Tibial nerve (tissue), 4 donors: Measurements from ENCODE around the gene CSNK1D.

Experiments used
- CTCF ChIP-seq, 5 experiments: fragments of 200-600 bp in 3 of 5; fragments of 450-650 bp in 2 of 5; sonication (generic) in 3 of 5; IDR thresholded peaks; one replicate each; pipeline ENCODE4 v1.5.1; 2016 to 2019; ENCODE audit warnings: antibody characterized with exemption in 5 of 5, mild to moderate bottlenecking in 3 of 5, moderate library complexity in 2 of 5
- EP300 ChIP-seq, 2 donors: sonication (generic); formaldehyde crosslinking; IDR thresholded peaks; one replicate each; pipeline ENCODE4 v1.6.1; 2017; ENCODE audit warnings: antibody characterized with exemption in 2 of 2, mild to moderate bottlenecking in 1 of 2
- POLR2A ChIP-seq, 2 donors: fragments of 450-650 bp; IDR thresholded peaks; one replicate each; pipeline ENCODE4 v1.6.1; 2017; ENCODE audit warnings: antibody characterized with exemption in 2 of 2, mild to moderate bottlenecking in 2 of 2, moderate library complexity in 2 of 2

GRCh38 chr17:82321947-82322466 lies 48.5 kb upstream of the CSNK1D start:
- TF ChIP-seq CTCF (IDR thresholded peaks at IDR 0.05) (no peak), EP300 (IDR thresholded peaks at IDR 0.05) (no peak), POLR2A (IDR thresholded peaks at IDR 0.05) (no peak)
